Left ventricle myocardium inferior (tissue), 1 donor: Measurements from ENCODE around the gene SRGN. TPM values are rescaled to one million over a fixed set of nuclear protein-coding genes. Genes with fewer than 3 reads are reported as not detected.

ENCODE experiments used
- DNase-seq: peaks from one replicate; pipeline ENCODE4 v3.0.0-alpha.2; 2020
- H3K27ac ChIP-seq: fragments of 200-600 bp; replicated peaks from 2 replicates; pipeline ENCODE4 v1.8.0; 2021
- H3K27me3 ChIP-seq: fragments of 200-600 bp; 2 replicates; pipeline ENCODE4 v1.8.0; 2021; ENCODE audit warnings: low read depth
- H3K36me3 ChIP-seq: fragments of 200-600 bp; 2 replicates; pipeline ENCODE4 v1.8.0; 2021
- H3K4me1 ChIP-seq: fragments of 200-600 bp; 2 replicates; pipeline ENCODE4 v1.8.0; 2021
- H3K4me3 ChIP-seq: fragments of 200-600 bp; 2 replicates; pipeline ENCODE4 v1.8.0; 2021; ENCODE audit warnings: mild to moderate bottlenecking, moderate library complexity
- H3K9me3 ChIP-seq: fragments of 200-600 bp; replicated peaks from 2 replicates; pipeline ENCODE4 v1.8.0; 2021
- intact Hi-C: fragments of 100-400 bp; cut with micrococcal nuclease; formaldehyde crosslinking; loops from one replicate; pipeline ENCODE4 v1.11.0; 2022
- total RNA-seq: library from RNA; stranded (reverse); fragmentation: NEBNext Ultra II Directional; extraction: Animal tissue kit (Norgen Biotek cat#: 25700); gene quantifications from one replicate; pipeline ENCODE4 v1.2.1, GENCODE V29; 2021
- TF ChIP-seq, protein P1 (sequence below): fragments of 200-600 bp; IDR thresholded peaks from 2 replicates; pipeline ENCODE4 v1.8.0; 2021; ENCODE audit warnings: antibody characterized with exemption, mild to moderate bottlenecking, borderline replicate concordance
- donor health status: DM: no; HTN: yes; CAD: no; lungs with severe emphysema.

Gene SRGN
- total RNA-seq, 1 donor from 2014 or later = 37.2 TPM

DNA sequence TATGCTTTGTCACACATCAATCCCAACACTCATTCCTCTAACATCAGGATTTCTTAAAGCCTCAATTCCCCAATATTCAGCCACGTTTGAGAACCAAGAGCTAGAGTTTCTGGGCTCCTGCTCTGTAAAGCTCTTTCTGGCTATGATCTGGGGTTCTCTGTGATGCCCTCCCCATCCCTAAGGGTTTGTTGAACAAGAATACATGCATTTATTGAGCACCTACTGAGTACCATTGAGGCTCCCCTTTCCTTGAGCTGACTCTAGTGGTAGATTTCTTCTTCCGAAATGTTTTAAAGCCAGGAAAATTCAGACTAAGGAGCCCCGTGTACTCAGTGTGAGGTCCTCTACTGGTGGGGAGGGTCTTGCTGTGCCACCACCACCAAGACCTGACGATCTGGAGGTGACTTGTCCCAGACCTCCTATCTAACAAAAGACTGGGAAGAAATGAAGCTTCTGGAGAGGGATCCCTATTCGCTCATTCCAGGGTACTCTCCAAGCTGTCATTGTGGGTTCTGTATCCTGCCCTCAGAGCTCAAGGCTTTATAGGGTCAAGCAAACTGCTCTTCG lies 23.1 kb upstream of the SRGN start:
- no peaks in the 10 kb centered on the region for H3K27me3 ChIP-seq
- no peaks in the 10 kb centered on the region for H3K36me3 ChIP-seq
- H3K4me3 ChIP-seq = no peak overlapping the region
- TF ChIP-seq, protein P1, sequence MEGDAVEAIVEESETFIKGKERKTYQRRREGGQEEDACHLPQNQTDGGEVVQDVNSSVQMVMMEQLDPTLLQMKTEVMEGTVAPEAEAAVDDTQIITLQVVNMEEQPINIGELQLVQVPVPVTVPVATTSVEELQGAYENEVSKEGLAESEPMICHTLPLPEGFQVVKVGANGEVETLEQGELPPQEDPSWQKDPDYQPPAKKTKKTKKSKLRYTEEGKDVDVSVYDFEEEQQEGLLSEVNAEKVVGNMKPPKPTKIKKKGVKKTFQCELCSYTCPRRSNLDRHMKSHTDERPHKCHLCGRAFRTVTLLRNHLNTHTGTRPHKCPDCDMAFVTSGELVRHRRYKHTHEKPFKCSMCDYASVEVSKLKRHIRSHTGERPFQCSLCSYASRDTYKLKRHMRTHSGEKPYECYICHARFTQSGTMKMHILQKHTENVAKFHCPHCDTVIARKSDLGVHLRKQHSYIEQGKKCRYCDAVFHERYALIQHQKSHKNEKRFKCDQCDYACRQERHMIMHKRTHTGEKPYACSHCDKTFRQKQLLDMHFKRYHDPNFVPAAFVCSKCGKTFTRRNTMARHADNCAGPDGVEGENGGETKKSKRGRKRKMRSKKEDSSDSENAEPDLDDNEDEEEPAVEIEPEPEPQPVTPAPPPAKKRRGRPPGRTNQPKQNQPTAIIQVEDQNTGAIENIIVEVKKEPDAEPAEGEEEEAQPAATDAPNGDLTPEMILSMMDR = no peak
- peak overlapping the region; percentile 65 for H3K27ac ChIP-seq
- H3K4me1 ChIP-seq = peaks cover 44% of the 10 kb centered on the region
- H3K9me3 ChIP-seq = no peaks in the 10 kb centered on the region
- no peak for DNase-seq
- intact Hi-C loops = no loop called here

DNA sequence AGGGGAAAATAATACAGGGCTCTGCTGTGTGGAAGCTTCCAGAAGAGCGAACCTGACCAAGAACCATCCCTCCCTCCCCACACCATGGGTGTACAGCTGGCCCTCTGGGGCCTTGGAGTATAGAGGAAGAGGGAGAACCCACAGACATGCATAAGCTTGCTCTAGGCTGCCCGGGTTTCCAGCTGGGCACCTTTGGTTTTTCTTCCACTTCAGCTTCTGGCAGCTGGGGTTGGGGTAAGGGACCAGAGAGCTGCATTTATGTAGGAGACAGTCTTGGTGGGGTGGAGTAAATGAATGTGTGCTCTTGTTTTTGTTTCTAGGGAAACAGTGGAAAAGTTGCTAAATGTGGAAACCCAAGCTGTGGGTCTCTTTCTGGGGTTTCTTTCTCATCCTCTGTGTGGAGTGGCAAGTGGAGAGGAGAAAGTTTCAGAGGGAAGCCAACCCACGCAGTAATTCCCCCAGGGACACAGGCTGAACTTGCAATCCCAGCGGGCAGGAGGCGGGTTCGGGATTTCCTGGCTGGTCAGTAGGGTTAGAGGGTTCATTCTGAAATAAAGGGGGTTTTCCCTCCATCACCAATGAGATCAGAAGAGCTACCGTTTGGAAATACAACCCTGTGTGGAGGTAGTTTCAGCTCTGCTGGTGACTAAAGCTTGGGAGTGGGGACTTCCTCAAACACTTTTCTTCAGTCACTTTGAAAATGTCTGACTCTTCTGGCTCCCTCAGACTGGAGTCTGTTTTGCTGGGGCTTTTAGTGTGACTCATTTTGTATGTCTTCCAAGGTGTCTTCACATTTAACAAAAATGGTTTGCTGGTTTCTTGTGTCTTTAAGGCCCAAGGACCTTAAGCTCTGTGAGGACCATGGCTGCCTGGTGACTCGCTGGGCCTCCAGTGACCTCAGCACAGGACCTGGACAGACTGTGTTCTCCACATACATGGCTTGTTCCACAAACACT lies 22.2 kb upstream of the SRGN start:
- Histone ChIP-seq H3K4me3 (no peak overlapping the region), H3K4me1 (peaks cover 36% of the 10 kb centered on the region), H3K36me3 (no peaks in the 10 kb centered on the region), H3K27me3 (no peaks in the 10 kb centered on the region), H3K9me3 (no peaks in the 10 kb centered on the region), H3K27ac (peak overlapping the region; percentile 65)
- TF ChIP-seq, protein P1 = no peak
- intact Hi-C loops = no loop called here
- DNase-seq = peak; percentile 55

DNA sequence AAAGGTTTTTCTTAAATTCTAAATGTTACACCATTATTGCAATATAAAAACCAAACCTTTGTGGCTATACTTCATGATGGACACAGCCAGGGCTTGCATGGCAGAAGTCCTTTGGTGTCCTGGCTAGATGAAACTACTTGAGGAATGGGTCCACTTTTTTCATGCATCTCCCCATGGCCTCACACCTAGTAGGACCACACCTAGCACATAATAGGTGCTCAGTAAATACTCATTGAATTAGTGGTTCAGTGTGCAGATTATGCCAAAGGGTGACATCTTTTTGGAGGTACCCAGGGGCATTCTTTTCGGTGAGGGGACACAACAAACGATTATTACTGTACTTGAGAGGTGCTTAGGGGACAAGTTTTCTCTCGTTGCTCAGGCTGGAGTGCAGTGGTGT lies 20.7 kb upstream of the SRGN start:
- Histone ChIP-seq H3K4me1 (peaks cover 23% of the 10 kb centered on the region), H3K4me3 (no peak overlapping the region), H3K9me3 (no peaks in the 10 kb centered on the region), H3K27me3 (no peaks in the 10 kb centered on the region), H3K36me3 (no peaks in the 10 kb centered on the region), H3K27ac (no peak overlapping the region)
- TF ChIP-seq, protein P1 = no peak
- DNase-seq = no peak
- intact Hi-C loops = no loop called here

DNA sequence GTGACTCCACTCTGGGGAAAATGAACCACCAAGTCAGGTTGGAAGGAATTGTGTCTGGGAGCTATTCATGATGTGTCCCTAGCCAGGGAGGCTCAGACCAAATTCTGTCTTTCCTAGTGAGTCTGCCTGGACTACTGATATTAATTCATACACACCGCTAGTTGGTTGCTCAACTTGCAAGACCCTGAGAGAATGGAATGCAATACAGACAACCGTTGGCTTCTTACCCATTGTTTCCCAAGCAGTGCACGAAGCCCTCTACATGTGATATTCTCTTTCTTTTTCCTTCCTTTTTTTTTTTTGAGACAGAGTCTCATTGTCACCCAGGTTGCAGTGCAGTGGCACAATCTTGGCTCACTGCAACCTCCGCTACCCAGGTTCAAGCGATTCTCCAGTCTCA lies 19.4 kb upstream of the SRGN start:
- TF ChIP-seq, protein P1 = no peak
- H3K27me3 ChIP-seq = no peaks in the 10 kb centered on the region
- no peak overlapping the region for H3K27ac ChIP-seq
- peaks cover 19% of the 10 kb centered on the region for H3K4me1 ChIP-seq
- H3K36me3 ChIP-seq = no peaks in the 10 kb centered on the region
- no peaks in the 10 kb centered on the region for H3K9me3 ChIP-seq
- no peak overlapping the region for H3K4me3 ChIP-seq
- DNase-seq = no peak
- intact Hi-C loops = no loop called here

GRCh38 chr10:69069090-69070042 lies 18.5 kb upstream of the SRGN start:
- H3K27ac ChIP-seq = no peak overlapping the region
- no peaks in the 10 kb centered on the region for H3K27me3 ChIP-seq
- H3K4me3 ChIP-seq = no peak overlapping the region
- TF ChIP-seq, protein P1 = no peak
- no peaks in the 10 kb centered on the region for H3K9me3 ChIP-seq
- intact Hi-C loops = no loop called here
- H3K4me1 ChIP-seq = peaks cover 19% of the 10 kb centered on the region
- DNase-seq = no peak
- no peaks in the 10 kb centered on the region for H3K36me3 ChIP-seq
